ENCODE data around the gene FGF1. TPM values are rescaled to one million over a fixed set of nuclear protein-coding genes. Genes with fewer than 3 reads are reported as not detected.
A peak's percentile ranks its signal among the peaks of the same experiment; 100 is the strongest.

Gene FGF1
- total and polyA plus RNA-seq, 2 donors from 2014 or later: 2.1 to 89.7 TPM

DNA sequence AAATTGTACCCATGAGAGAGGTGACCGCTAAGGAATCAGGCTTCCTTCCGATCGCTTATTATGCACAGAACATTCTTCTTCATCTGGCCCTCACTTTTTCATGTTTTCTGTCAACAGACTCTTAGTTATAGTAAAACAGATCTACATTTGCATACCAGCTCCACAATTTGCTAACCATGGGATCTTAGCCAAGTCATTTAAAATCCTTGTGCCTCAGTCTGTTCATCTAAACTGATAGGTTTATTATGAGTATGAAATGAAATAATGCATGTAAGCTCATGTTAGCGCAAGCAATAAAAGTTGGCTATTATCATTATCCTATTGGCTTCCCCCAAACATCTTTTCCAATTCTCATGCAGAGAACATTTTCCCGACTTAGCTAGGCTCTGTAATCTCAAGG is 42.3 kb downstream of the FGF1 start:
- FAIRE-seq: no peak

DNA sequence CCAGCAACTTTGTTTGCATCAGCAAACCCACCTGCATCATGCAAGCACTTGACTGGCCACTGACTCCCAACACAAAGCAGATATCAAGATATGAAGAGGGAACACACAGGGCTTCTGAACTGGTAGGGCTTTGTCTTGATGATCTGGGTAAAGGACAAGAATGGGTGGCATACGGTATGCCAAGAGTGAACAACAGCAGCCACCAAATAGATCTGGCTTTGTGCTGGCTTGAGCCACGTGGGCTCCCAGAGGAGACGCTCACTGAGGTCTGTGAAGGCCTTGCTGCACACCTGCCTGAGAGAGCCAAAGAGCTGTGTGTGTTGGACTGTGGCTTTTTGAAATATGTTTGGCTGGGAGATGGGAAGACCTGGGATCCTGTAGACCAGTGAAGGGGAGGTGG is 43.5 kb downstream of the FGF1 start:
- Histone ChIP-seq H3K27me3 (ENCODE audit: control insufficient read depth, insufficient read depth, low read length) (no peaks in the 10 kb centered on the region), H3K9me3 (ENCODE audit: control insufficient read depth in 2 of 3, insufficient read depth in 1 of 3, low read length in 3 of 3) (no peaks in the 10 kb centered on the region), H3K9ac (ENCODE audit: low read length in 3 of 3) (no peak overlapping the region), H3K36me3 (ENCODE audit: control insufficient read depth in 2 of 3, insufficient read depth in 3 of 3, low read length in 3 of 3) (no peaks in the 10 kb centered on the region), H3K4me1 (ENCODE audit: control insufficient read depth in 2 of 3, insufficient read depth in 2 of 3, low read depth in 1 of 3, low read length in 3 of 3) (peaks cover 0 to 2% (median 0%) of the 10 kb centered on the region in 3 donors), H3K4me3 (ENCODE audit: low read length in 3 of 3) (no peak overlapping the region), H3K27ac (ENCODE audit: low read depth in 2 of 2, low read length in 2 of 2) (no peak overlapping the region)
- FAIRE-seq: no peak
- intact Hi-C loops (cut with DNase I): no loop called here
- TF ChIP-seq, protein P1, sequence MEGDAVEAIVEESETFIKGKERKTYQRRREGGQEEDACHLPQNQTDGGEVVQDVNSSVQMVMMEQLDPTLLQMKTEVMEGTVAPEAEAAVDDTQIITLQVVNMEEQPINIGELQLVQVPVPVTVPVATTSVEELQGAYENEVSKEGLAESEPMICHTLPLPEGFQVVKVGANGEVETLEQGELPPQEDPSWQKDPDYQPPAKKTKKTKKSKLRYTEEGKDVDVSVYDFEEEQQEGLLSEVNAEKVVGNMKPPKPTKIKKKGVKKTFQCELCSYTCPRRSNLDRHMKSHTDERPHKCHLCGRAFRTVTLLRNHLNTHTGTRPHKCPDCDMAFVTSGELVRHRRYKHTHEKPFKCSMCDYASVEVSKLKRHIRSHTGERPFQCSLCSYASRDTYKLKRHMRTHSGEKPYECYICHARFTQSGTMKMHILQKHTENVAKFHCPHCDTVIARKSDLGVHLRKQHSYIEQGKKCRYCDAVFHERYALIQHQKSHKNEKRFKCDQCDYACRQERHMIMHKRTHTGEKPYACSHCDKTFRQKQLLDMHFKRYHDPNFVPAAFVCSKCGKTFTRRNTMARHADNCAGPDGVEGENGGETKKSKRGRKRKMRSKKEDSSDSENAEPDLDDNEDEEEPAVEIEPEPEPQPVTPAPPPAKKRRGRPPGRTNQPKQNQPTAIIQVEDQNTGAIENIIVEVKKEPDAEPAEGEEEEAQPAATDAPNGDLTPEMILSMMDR (IDR thresholded peaks at IDR 0.05; ENCODE audit: borderline replicate concordance, extremely low read depth, insufficient read depth): no peak
- DNase-seq: no peak

More for the DNA sequence above, 42.3 kb downstream of the FGF1 start:
- Histone ChIP-seq H3K9ac (ENCODE audit: low read length in 3 of 3) (no peak overlapping the region), H3K9me3 (ENCODE audit: control insufficient read depth in 2 of 3, insufficient read depth in 1 of 3, low read length in 3 of 3) (no peaks in the 10 kb centered on the region), H3K4me3 (ENCODE audit: low read length in 3 of 3) (no peak overlapping the region), H3K36me3 (ENCODE audit: control insufficient read depth in 2 of 3, insufficient read depth in 3 of 3, low read length in 3 of 3) (no peaks in the 10 kb centered on the region), H3K27ac (ENCODE audit: low read depth in 2 of 2, low read length in 2 of 2) (peak overlapping the region in 1 of 2 donors; percentile 36), H3K27me3 (ENCODE audit: control insufficient read depth, insufficient read depth, low read length) (no peaks in the 10 kb centered on the region), H3K4me1 (ENCODE audit: control insufficient read depth in 2 of 3, insufficient read depth in 2 of 3, low read depth in 1 of 3, low read length in 3 of 3) (no peaks in the 10 kb centered on the region)
- DNase-seq: no peak
- intact Hi-C loops (cut with DNase I): no loop called here
- TF ChIP-seq, protein P1 (IDR thresholded peaks at IDR 0.05; ENCODE audit: borderline replicate concordance, extremely low read depth, insufficient read depth): no peak

DNA sequence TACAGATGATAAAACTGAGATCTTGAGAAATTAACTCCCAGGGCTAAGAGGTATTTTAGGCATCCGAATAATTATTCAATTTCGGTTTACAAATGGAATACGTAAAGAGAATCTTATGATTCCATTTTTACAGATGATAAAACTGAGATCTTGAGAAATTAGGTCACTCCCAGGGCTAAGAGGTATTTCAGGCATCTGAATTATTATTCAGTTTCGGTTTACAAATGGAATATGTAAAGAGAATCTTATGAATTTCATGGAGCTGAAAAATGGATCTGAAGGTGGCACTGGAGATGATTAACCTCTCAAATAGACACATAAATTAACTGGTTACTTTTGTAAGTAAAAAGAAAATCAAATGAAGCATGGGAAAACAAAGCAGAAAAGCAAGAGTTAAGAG is 44.2 kb downstream of the FGF1 start:
- intact Hi-C loops (cut with DNase I): no loop called here
- Histone ChIP-seq H3K4me3 (ENCODE audit: low read length in 3 of 3) (no peak overlapping the region), H3K9me3 (ENCODE audit: control insufficient read depth in 2 of 3, insufficient read depth in 1 of 3, low read length in 3 of 3) (no peaks in the 10 kb centered on the region), H3K27me3 (ENCODE audit: control insufficient read depth, insufficient read depth, low read length) (no peaks in the 10 kb centered on the region), H3K4me1 (ENCODE audit: control insufficient read depth in 2 of 3, insufficient read depth in 2 of 3, low read depth in 1 of 3, low read length in 3 of 3) (peaks cover 0 to 4% (median 2%) of the 10 kb centered on the region in 3 donors), H3K9ac (ENCODE audit: low read length in 3 of 3) (no peak overlapping the region), H3K36me3 (ENCODE audit: control insufficient read depth in 2 of 3, insufficient read depth in 3 of 3, low read length in 3 of 3) (no peaks in the 10 kb centered on the region), H3K27ac (ENCODE audit: low read depth in 2 of 2, low read length in 2 of 2) (no peak overlapping the region)
- DNase-seq (no peak), FAIRE-seq (no peak)
- TF ChIP-seq, protein P1 (IDR thresholded peaks at IDR 0.05; ENCODE audit: borderline replicate concordance, extremely low read depth, insufficient read depth): no peak
